GM12801 (cell line): ENCODE data around the gene SLF2.

Experiments used
- CTCF ChIP-seq: IDR thresholded peaks from one replicate; pipeline ENCODE4 v1.5.1; 2011; ENCODE audit warnings: control low read depth; ENCODE audit not compliant: insufficient read length; ENCODE audit errors: extremely low read depth

The SLF2 gene

GRCh38 chr10:100985336-100985735 is 72.6 kb downstream of the SLF2 start:
- TF ChIP-seq CTCF: no peak

GRCh38 chr10:100986623-100986951 is 73.8 kb downstream of the SLF2 start:
- no peak for TF ChIP-seq CTCF

GRCh38 chr10:100986952-100987684 is 74.4 kb downstream of the SLF2 start, which contains the start of the genes MRPL43 and TWNK:
TSS of gene MRPL43 (minus strand) at chr10:100987497. CDS start at chr10:100987443, 54 bp downstream.
TSS of gene TWNK (plus strand) at chr10:100987543. CDS start at chr10:100988211, 668 bp downstream.
- no peak for TF ChIP-seq CTCF

GRCh38 chr10:100987685-100988049 is 74.9 kb downstream of the SLF2 start:
- TF ChIP-seq CTCF: no peak

- no peak for TF ChIP-seq CTCF
Measured at GRCh38 chr10:100988166-100988565, 75.4 kb downstream of the SLF2 start.

GRCh38 chr10:100989088-100989487 is 76.3 kb downstream of the SLF2 start:
- TF ChIP-seq CTCF: no peak

- no peak for TF ChIP-seq CTCF
Measured at GRCh38 chr10:100993986-100994708, 81.4 kb downstream of the SLF2 start.
